ENCODE data around the gene CCL11.

CCL11 gene

DNA sequence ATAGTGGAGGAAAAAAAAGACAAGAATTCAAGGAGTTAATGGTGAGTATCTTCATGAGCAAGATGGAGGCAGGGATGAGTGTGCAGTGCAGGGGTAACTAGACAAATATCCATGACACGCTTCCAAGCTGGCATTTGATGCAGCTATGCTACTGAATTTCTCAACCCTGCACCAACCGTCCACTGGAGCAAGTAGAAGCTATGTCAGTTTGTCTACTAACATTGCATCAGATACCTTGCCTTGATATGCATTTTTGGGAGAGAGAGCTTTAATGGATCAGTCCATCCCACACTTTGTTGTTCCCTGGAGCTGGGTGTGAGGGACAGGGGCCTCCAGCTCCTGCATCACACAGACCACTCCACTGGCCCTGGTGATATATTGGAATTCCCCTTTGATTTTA is 16.4 kb downstream of the CCL11 start:
- Histone ChIP-seq H3K27ac (ENCODE audit: low read depth, low read length) (no peak overlapping the region), H3K4me3 (ENCODE audit: low read length) (no peak overlapping the region), H3K4me1 (ENCODE audit: control insufficient read depth, insufficient read depth, low read length) (no peaks in the 10 kb centered on the region), H3K27me3 (ENCODE audit: control insufficient read depth, insufficient read depth, low read length) (no peaks in the 10 kb centered on the region), H3K9ac (ENCODE audit: low read length) (no peak overlapping the region), H3K36me3 (ENCODE audit: control insufficient read depth, insufficient read depth, low read length) (no peaks in the 10 kb centered on the region)

DNA sequence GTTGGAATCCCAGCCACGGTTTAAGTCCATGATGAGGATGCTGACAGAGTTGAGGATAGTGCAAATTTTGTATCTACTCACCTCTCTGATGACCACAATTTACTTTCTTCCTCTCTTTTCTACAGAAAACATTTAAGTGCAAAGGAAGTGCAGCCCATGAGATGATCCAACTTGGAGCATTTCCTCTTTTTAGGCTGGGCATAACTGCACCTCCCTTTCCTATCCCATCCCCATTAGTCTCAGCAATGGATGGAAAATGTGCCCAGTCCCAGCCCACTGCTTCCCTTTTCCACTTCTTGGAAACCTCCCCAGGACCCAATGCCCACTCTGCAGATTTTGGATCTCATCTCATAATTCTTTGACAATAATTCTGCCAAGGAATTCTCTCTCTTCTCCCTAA is 17.1 kb downstream of the CCL11 start:
- H3K9ac ChIP-seq (ENCODE audit: low read length) = no peak overlapping the region
- no peaks in the 10 kb centered on the region for H3K27me3 ChIP-seq (ENCODE audit: control insufficient read depth, insufficient read depth, low read length)
- H3K27ac ChIP-seq (ENCODE audit: low read depth, low read length) = no peak overlapping the region
- H3K4me1 ChIP-seq (ENCODE audit: control insufficient read depth, insufficient read depth, low read length) = no peaks in the 10 kb centered on the region
- H3K36me3 ChIP-seq (ENCODE audit: control insufficient read depth, insufficient read depth, low read length) = no peaks in the 10 kb centered on the region
- H3K4me3 ChIP-seq (ENCODE audit: low read length) = no peak overlapping the region

- H3K9ac ChIP-seq (ENCODE audit: low read length) = no peak overlapping the region
- H3K36me3 ChIP-seq (ENCODE audit: control insufficient read depth, insufficient read depth, low read length) = no peaks in the 10 kb centered on the region
- H3K4me1 ChIP-seq (ENCODE audit: control insufficient read depth, insufficient read depth, low read length) = no peaks in the 10 kb centered on the region
- H3K27me3 ChIP-seq (ENCODE audit: control insufficient read depth, insufficient read depth, low read length) = no peaks in the 10 kb centered on the region
- H3K27ac ChIP-seq (ENCODE audit: low read depth, low read length) = no peak overlapping the region
- H3K4me3 ChIP-seq (ENCODE audit: low read length) = no peak overlapping the region
Observed at GRCh38 chr17:34303606-34304005, 18.1 kb downstream of the CCL11 start.

GRCh38 chr17:34305061-34305460 is 19.5 kb downstream of the CCL11 start:
- Histone ChIP-seq H3K27ac (ENCODE audit: low read depth, low read length) (no peak overlapping the region), H3K4me3 (ENCODE audit: low read length) (no peak overlapping the region), H3K27me3 (ENCODE audit: control insufficient read depth, insufficient read depth, low read length) (no peaks in the 10 kb centered on the region), H3K4me1 (ENCODE audit: control insufficient read depth, insufficient read depth, low read length) (no peaks in the 10 kb centered on the region), H3K36me3 (ENCODE audit: control insufficient read depth, insufficient read depth, low read length) (no peaks in the 10 kb centered on the region), H3K9ac (ENCODE audit: low read length) (no peak overlapping the region)

DNA sequence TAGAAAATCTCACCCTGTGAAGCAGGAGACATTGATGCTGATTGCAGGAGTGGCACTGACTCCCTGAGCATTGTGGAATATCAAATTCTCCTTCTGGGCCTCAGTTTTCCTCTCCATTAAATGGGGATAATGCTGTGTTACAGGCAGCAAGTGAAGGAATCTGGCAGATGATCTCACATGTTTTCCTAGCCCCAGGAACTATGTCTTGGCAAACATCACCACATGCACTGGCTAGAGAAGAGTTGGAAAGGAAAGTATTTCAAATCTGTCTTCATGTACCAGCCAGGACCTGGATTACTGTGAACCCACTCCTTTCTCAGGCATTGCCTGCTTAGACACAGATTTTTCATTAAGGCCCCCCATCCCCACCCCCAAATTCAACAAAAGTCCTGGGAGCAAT is 20.1 kb downstream of the CCL11 start:
- Histone ChIP-seq H3K4me1 (ENCODE audit: control insufficient read depth, insufficient read depth, low read length) (no peaks in the 10 kb centered on the region), H3K27ac (ENCODE audit: low read depth, low read length) (no peak overlapping the region), H3K36me3 (ENCODE audit: control insufficient read depth, insufficient read depth, low read length) (no peaks in the 10 kb centered on the region), H3K27me3 (ENCODE audit: control insufficient read depth, insufficient read depth, low read length) (no peaks in the 10 kb centered on the region), H3K4me3 (ENCODE audit: low read length) (no peak overlapping the region), H3K9ac (ENCODE audit: low read length) (no peak overlapping the region)

GRCh38 chr17:34306466-34306865 is 20.9 kb downstream of the CCL11 start:
- no peaks in the 10 kb centered on the region for H3K36me3 ChIP-seq (ENCODE audit: control insufficient read depth, insufficient read depth, low read length)
- no peaks in the 10 kb centered on the region for H3K4me1 ChIP-seq (ENCODE audit: control insufficient read depth, insufficient read depth, low read length)
- no peak overlapping the region for H3K4me3 ChIP-seq (ENCODE audit: low read length)
- no peaks in the 10 kb centered on the region for H3K27me3 ChIP-seq (ENCODE audit: control insufficient read depth, insufficient read depth, low read length)
- H3K9ac ChIP-seq (ENCODE audit: low read length) = no peak overlapping the region
- H3K27ac ChIP-seq (ENCODE audit: low read depth, low read length) = no peak overlapping the region

DNA sequence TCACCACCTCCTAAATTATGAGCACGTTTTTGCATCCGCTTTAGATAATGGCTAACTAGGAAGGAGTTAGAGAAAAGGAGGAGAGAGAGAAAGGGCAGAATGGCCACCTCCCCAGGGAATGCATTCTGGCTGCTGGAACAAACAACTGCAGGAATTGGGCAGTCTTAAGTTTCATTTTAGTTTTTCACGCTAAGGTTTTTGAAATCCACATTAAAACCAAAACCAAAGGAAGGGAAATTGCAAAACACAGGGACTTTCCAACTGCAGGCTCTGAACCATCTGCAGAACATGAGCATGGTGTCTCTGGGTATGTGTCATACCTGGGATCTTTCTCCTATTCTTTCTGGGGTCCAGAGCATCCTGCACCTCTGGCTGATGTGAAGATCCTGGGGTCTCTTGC is 21.6 kb downstream of the CCL11 start:
- Histone ChIP-seq H3K27me3 (ENCODE audit: control insufficient read depth, insufficient read depth, low read length) (no peaks in the 10 kb centered on the region), H3K9ac (ENCODE audit: low read length) (no peak overlapping the region), H3K36me3 (ENCODE audit: control insufficient read depth, insufficient read depth, low read length) (no peaks in the 10 kb centered on the region), H3K4me3 (ENCODE audit: low read length) (no peak overlapping the region), H3K4me1 (ENCODE audit: control insufficient read depth, insufficient read depth, low read length) (no peaks in the 10 kb centered on the region), H3K27ac (ENCODE audit: low read depth, low read length) (no peak overlapping the region)

GRCh38 chr17:34308371-34308770 is 22.8 kb downstream of the CCL11 start:
- Histone ChIP-seq H3K4me3 (ENCODE audit: low read length) (no peak overlapping the region), H3K36me3 (ENCODE audit: control insufficient read depth, insufficient read depth, low read length) (no peaks in the 10 kb centered on the region), H3K9ac (ENCODE audit: low read length) (no peak overlapping the region), H3K4me1 (ENCODE audit: control insufficient read depth, insufficient read depth, low read length) (no peaks in the 10 kb centered on the region), H3K27ac (ENCODE audit: low read depth, low read length) (no peak overlapping the region), H3K27me3 (ENCODE audit: control insufficient read depth, insufficient read depth, low read length) (no peaks in the 10 kb centered on the region)

GRCh38 chr17:34311291-34311690 is 25.7 kb downstream of the CCL11 start:
- Histone ChIP-seq H3K9ac (ENCODE audit: low read length) (no peak overlapping the region), H3K27me3 (ENCODE audit: control insufficient read depth, insufficient read depth, low read length) (no peaks in the 10 kb centered on the region), H3K4me3 (ENCODE audit: low read length) (no peak overlapping the region), H3K4me1 (ENCODE audit: control insufficient read depth, insufficient read depth, low read length) (no peaks in the 10 kb centered on the region), H3K27ac (ENCODE audit: low read depth, low read length) (no peak overlapping the region), H3K36me3 (ENCODE audit: control insufficient read depth, insufficient read depth, low read length) (no peaks in the 10 kb centered on the region)

DNA sequence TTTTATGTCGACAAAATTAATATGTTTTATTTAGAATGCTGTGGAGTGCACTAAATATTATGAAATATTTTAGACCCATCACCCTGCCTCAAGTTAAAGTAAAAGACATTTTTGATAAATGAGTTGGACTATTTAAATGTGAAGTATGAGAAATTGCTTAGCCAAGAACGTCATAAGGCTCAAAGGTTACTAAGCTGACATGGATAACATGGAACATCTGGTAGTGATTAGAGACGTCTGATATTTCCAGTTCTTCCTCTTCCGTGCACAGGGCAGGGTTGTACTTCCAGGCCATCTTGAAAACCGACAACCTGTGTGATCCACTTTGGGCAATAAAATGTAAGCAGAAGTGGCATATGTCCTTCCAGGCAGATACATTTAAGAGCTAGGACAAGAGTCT is 26.5 kb downstream of the CCL11 start:
- H3K4me3 ChIP-seq (ENCODE audit: low read length) = no peak overlapping the region
- no peak overlapping the region for H3K27ac ChIP-seq (ENCODE audit: low read depth, low read length)

GRCh38 chr17:34313164-34313563 is 27.6 kb downstream of the CCL11 start:
- Histone ChIP-seq H3K36me3 (ENCODE audit: control insufficient read depth, insufficient read depth, low read length) (no peaks in the 10 kb centered on the region), H3K9ac (ENCODE audit: low read length) (no peak overlapping the region), H3K27ac (ENCODE audit: low read depth, low read length) (no peak overlapping the region), H3K4me3 (ENCODE audit: low read length) (no peak overlapping the region), H3K27me3 (ENCODE audit: control insufficient read depth, insufficient read depth, low read length) (no peaks in the 10 kb centered on the region), H3K4me1 (ENCODE audit: control insufficient read depth, insufficient read depth, low read length) (no peaks in the 10 kb centered on the region)

More for the DNA sequence above, 26.5 kb downstream of the CCL11 start:
- Histone ChIP-seq H3K36me3 (ENCODE audit: control insufficient read depth, insufficient read depth, low read length) (no peaks in the 10 kb centered on the region), H3K27me3 (ENCODE audit: control insufficient read depth, insufficient read depth, low read length) (no peaks in the 10 kb centered on the region), H3K4me1 (ENCODE audit: control insufficient read depth, insufficient read depth, low read length) (no peaks in the 10 kb centered on the region), H3K9ac (ENCODE audit: low read length) (no peak overlapping the region)

GRCh38 chr17:34314279-34314678 is 28.7 kb downstream of the CCL11 start:
- no peak overlapping the region for H3K9ac ChIP-seq (ENCODE audit: low read length)
- H3K4me3 ChIP-seq (ENCODE audit: low read length) = no peak overlapping the region
- H3K36me3 ChIP-seq (ENCODE audit: control insufficient read depth, insufficient read depth, low read length) = no peaks in the 10 kb centered on the region
- no peaks in the 10 kb centered on the region for H3K4me1 ChIP-seq (ENCODE audit: control insufficient read depth, insufficient read depth, low read length)
- H3K27me3 ChIP-seq (ENCODE audit: control insufficient read depth, insufficient read depth, low read length) = no peaks in the 10 kb centered on the region
- H3K27ac ChIP-seq (ENCODE audit: low read depth, low read length) = peak overlapping the region; percentile 30

DNA sequence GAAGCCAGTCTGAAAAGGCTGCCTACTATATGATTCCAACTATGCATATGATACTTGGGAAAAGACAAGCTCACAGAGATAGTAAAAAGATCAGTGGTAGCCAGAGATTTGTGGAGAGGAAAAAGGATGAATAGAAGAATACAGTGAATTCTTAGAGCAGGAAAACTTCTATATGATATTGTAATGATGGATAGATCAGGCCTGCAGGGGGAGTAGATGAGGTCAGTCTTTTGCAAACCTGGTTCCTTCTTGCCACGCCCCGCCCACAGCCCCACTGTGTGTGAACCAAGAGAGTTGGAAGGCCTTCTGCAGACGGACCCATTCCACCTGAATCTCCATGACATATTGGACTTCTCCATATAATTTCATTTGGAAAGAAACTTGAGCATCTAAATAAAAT is 32.9 kb downstream of the CCL11 start:
- no peak overlapping the region for H3K9ac ChIP-seq (ENCODE audit: low read length)
- no peaks in the 10 kb centered on the region for H3K36me3 ChIP-seq (ENCODE audit: control insufficient read depth, insufficient read depth, low read length)
- H3K4me3 ChIP-seq (ENCODE audit: low read length) = no peak overlapping the region
- no peaks in the 10 kb centered on the region for H3K4me1 ChIP-seq (ENCODE audit: control insufficient read depth, insufficient read depth, low read length)
- H3K27ac ChIP-seq (ENCODE audit: low read depth, low read length) = no peak overlapping the region
- H3K27me3 ChIP-seq (ENCODE audit: control insufficient read depth, insufficient read depth, low read length) = no peaks in the 10 kb centered on the region
